SK-N-SH treated with all-trans-retinoic acid at 6 μM for 48 hours (cell line): ENCODE data around the gene SPECC1L.

ENCODE experiments used
- ATAC-seq: fragments of 200-7000 bp; cut with Tn5 transposase; 3 replicates; pipeline ENCODE4 v1.9.1; 2020; ENCODE audit warnings: mild to moderate bottlenecking, moderate library complexity
- ARNTL ChIP-seq: fragments of 450-650 bp; formaldehyde crosslinking; IDR thresholded peaks from 2 replicates; pipeline ENCODE4 v1.5.0; 2020; ENCODE audit warnings: low read depth, mild to moderate bottlenecking, moderate library complexity, borderline replicate concordance
- BACH2 ChIP-seq: fragments of 250-450 bp; sonication (Bioruptor Pico); IDR thresholded peaks from 2 replicates; pipeline ENCODE4 v1.9.0; 2021; ENCODE audit warnings: mild to moderate bottlenecking, borderline replicate concordance
- CREB5 ChIP-seq: fragments of 250-450 bp; sonication (Bioruptor Pico); IDR thresholded peaks from 2 replicates; pipeline ENCODE4 v1.5.1; 2020; ENCODE audit warnings: low read depth, mild to moderate bottlenecking, moderate library complexity
- CSRNP3 ChIP-seq: fragments of 250-450 bp; sonication (Bioruptor Pico); IDR thresholded peaks from 2 replicates; pipeline ENCODE4 v1.5.1; 2021; ENCODE audit warnings: mild to moderate bottlenecking, moderate library complexity
- ESRRG ChIP-seq: fragments of 250-450 bp; sonication (Bioruptor Pico); IDR thresholded peaks from 2 replicates; pipeline ENCODE4 v1.6.1; 2021; ENCODE audit warnings: mild to moderate bottlenecking
- GLIS3 ChIP-seq: fragments of 250-450 bp; sonication (Bioruptor Pico); IDR thresholded peaks from 2 replicates; pipeline ENCODE4 v1.5.0; 2020; ENCODE audit warnings: mild to moderate bottlenecking, moderate library complexity
- ISL1 ChIP-seq: fragments of 250-450 bp; sonication (Bioruptor Pico); IDR thresholded peaks from 2 replicates; pipeline ENCODE4 v2.1.2; 2022; ENCODE audit warnings: mild to moderate bottlenecking, moderate library complexity
- OSR1 ChIP-seq: fragments of 250-450 bp; sonication (Bioruptor Pico); IDR thresholded peaks from 2 replicates; pipeline ENCODE4 v1.8.0; 2022; ENCODE audit warnings: moderate library complexity, mild to moderate bottlenecking, inconsistent platforms
- POU6F1 ChIP-seq: fragments of 250-450 bp; sonication (Bioruptor Pico); IDR thresholded peaks from 2 replicates; pipeline ENCODE4 v1.8.0; 2021; ENCODE audit warnings: low read depth, mild to moderate bottlenecking, moderate library complexity, borderline replicate concordance
- PPARA ChIP-seq: fragments of 250-450 bp; sonication (Bioruptor Pico); IDR thresholded peaks from 2 replicates; pipeline ENCODE4 v1.5.0; 2020; ENCODE audit warnings: mild to moderate bottlenecking, borderline replicate concordance
- SNAI2 ChIP-seq: fragments of 250-450 bp; sonication (Bioruptor Pico); IDR thresholded peaks from 2 replicates; pipeline ENCODE4 v1.5.0; 2020; ENCODE audit warnings: mild to moderate bottlenecking, moderate library complexity
- TCF4 ChIP-seq: fragments of 250-450 bp; sonication (Bioruptor Pico); IDR thresholded peaks from 2 replicates; pipeline ENCODE4 v1.8.0; 2021; ENCODE audit warnings: mild to moderate bottlenecking, moderate library complexity, borderline replicate concordance
- TOX ChIP-seq: fragments of 250-450 bp; sonication (Bioruptor Pico); IDR thresholded peaks from 2 replicates; pipeline ENCODE4 v1.8.0; 2021; ENCODE audit warnings: mild to moderate bottlenecking, moderate library complexity, borderline replicate concordance
- TSHZ2 ChIP-seq: fragments of 250-450 bp; sonication (Bioruptor Pico); IDR thresholded peaks from 2 replicates; pipeline ENCODE4 v1.5.0; 2020; ENCODE audit warnings: mild to moderate bottlenecking, moderate library complexity
- ZC3H10 ChIP-seq: fragments of 250-450 bp; sonication (Bioruptor Pico); IDR thresholded peaks from 2 replicates; pipeline ENCODE4 v1.5.1; 2021; ENCODE audit warnings: mild to moderate bottlenecking, moderate library complexity
- ZFP3 ChIP-seq: fragments of 250-450 bp; sonication (Bioruptor Pico); IDR thresholded peaks from 2 replicates; pipeline ENCODE4 v1.5.0; 2020; ENCODE audit warnings: mild to moderate bottlenecking, moderate library complexity
- ZFP30 ChIP-seq: fragments of 450-650 bp; formaldehyde crosslinking; IDR thresholded peaks from 2 replicates; pipeline ENCODE4 v1.5.0; 2022; ENCODE audit warnings: mild to moderate bottlenecking, moderate library complexity
- ZNF70 ChIP-seq: fragments of 450-650 bp; formaldehyde crosslinking; IDR thresholded peaks from 2 replicates; pipeline ENCODE4 v1.5.0; 2020; ENCODE audit warnings: mild to moderate bottlenecking, moderate library complexity
- ZNF8 ChIP-seq: fragments of 450-650 bp; formaldehyde crosslinking; IDR thresholded peaks from 2 replicates; pipeline ENCODE4 v1.5.0; 2020; ENCODE audit warnings: mild to moderate bottlenecking, moderate library complexity

SPECC1L gene

GRCh38 chr22:24384131-24384530 lies 113.5 kb downstream of the SPECC1L start:
- TF ChIP-seq ZNF70 (CRISPR knock-in tag) (no peak), CSRNP3 (no peak)
- no peak for ATAC-seq

- TF ChIP-seq OSR1 (CRISPR knock-in tag) (no peak), BACH2 (CRISPR knock-in tag) (no peak), ZFP3 (CRISPR knock-in tag) (no peak), ISL1 (CRISPR knock-in tag) (no peak), CSRNP3 (no peak), TOX (CRISPR knock-in tag) (no peak), TSHZ2 (peak; percentile 63; the same call in 1 of the 2 replicates), POU6F1 (no peak), ZNF70 (CRISPR knock-in tag) (no peak), ZNF8 (CRISPR knock-in tag) (no peak), TCF4 (CRISPR knock-in tag) (peak; percentile 29; the same call in 1 of the 2 replicates)
- ATAC-seq, result no peak
These were observed 116.4 kb downstream of the SPECC1L start for GRCh38 chr22:24386937-24387471.

GRCh38 chr22:24389680-24390079 lies 119.0 kb downstream of the SPECC1L start:
- no peak for ATAC-seq

GRCh38 chr22:24390156-24390555 lies 119.5 kb downstream of the SPECC1L start:
- no peak for ATAC-seq
- TF ChIP-seq ARNTL (CRISPR knock-in tag), result no peak
- TF ChIP-seq ZFP3 (CRISPR knock-in tag), result no peak

More at GRCh38 chr22:24389680-24390079, 119.0 kb downstream of the SPECC1L start:
- TF ChIP-seq TOX (CRISPR knock-in tag) (no peak), ZFP30 (CRISPR knock-in tag) (no peak), GLIS3 (CRISPR knock-in tag) (no peak), POU6F1 (no peak), PPARA (CRISPR knock-in tag) (no peak)

- ATAC-seq, result no peak
- no peak for TF ChIP-seq GLIS3 (CRISPR knock-in tag)
- TF ChIP-seq CREB5 (CRISPR knock-in tag), result no peak
- no peak for TF ChIP-seq SNAI2 (CRISPR knock-in tag)
- TF ChIP-seq ZFP30 (CRISPR knock-in tag), result no peak
- TF ChIP-seq OSR1 (CRISPR knock-in tag), result no peak
- TF ChIP-seq TSHZ2, result no peak
- TF ChIP-seq ESRRG (CRISPR knock-in tag), result no peak
- TF ChIP-seq CSRNP3, result no peak
- TF ChIP-seq ZC3H10, result no peak
- no peak for TF ChIP-seq PPARA (CRISPR knock-in tag)
These were observed 119.9 kb downstream of the SPECC1L start for GRCh38 chr22:24390576-24390975.
